GM12878 (cell line): ENCODE data around the gene FOXP1. TPM values are rescaled to one million over a fixed set of nuclear protein-coding genes. Genes with fewer than 3 reads are reported as not detected.

ENCODE experiments used
- ATAC-seq: fragments of 200-7000 bp; cut with Tn5 transposase; 3 replicates; pipeline ENCODE4 v1.9.1; 2020; ENCODE audit warnings: mild to moderate bottlenecking, moderate library complexity
- BruUV-seq: library from RNA; stranded (reverse); fragments of 400-500 nt; replicated peaks from 2 replicates; lab custom pipeline; 2021; lab: Mats Ljungman, UMichigan
- CTCF ChIA-PET: fragments of 300-600 bp; sonication (Branson Sonifier 250); formaldehyde crosslinking; extraction: SDS; loops from one replicate; lab custom pipeline; 2021; ENCODE audit warnings: inconsistent platforms; lab: Yijun Ruan, JAX
- POLR2A ChIA-PET: fragments of 350-600 bp; formaldehyde crosslinking; extraction: SDS; loops from one replicate; lab custom pipeline; 2021; ENCODE audit warnings: inconsistent platforms; lab: Charles Lee
- RAD21 ChIA-PET: fragments of 300-600 bp; sonication (Branson Sonifier 250); formaldehyde crosslinking; loops from one replicate; lab custom pipeline; 2023; ENCODE audit warnings: antibody characterized with exemption; ENCODE audit not compliant: unreplicated experiment; lab: Charles Lee
- SMC1A ChIA-PET: fragments of 300-600 bp; sonication (Branson Sonifier 250); formaldehyde crosslinking; loops from one replicate; lab custom pipeline; 2023; ENCODE audit not compliant: unreplicated experiment, uncharacterized antibody; lab: Charles Lee
- DNase-seq: peaks from one replicate; pipeline ENCODE4 v3.0.0-alpha.2; 2011; ENCODE audit warnings: low read depth, low spot score
- FAIRE-seq: peaks from 3 replicates; lab custom pipeline; 2011; peaks lifted over from hg19 to GRCh38; lab: Jason Lieb, UNC
- H2AFZ ChIP-seq: 2 replicates; pipeline ENCODE4 v1.6.0; 2011; ENCODE audit warnings: low read depth, low read length, control low read depth; ENCODE audit not compliant: control insufficient read depth
- H3K27ac ChIP-seq: 2 replicates; pipeline ENCODE4 v1.5.1; 2011; ENCODE audit warnings: control low read depth; ENCODE audit not compliant: control insufficient read depth, insufficient read depth
- H3K27me3 ChIP-seq, 2 experiments: replicated peaks in 1 of 2; 2 replicates each; pipeline versions ENCODE4 v1.6.0 to v1.6.1; 2011; ENCODE audit warnings: low read length in 1 of 2; ENCODE audit not compliant: control insufficient read depth in 2 of 2, insufficient read depth in 2 of 2
- H3K36me3 ChIP-seq, 2 experiments: 2 replicates each; pipeline ENCODE4 v1.5.1; 2011; ENCODE audit warnings: low read length in 1 of 2; ENCODE audit not compliant: control insufficient read depth in 2 of 2, insufficient read depth in 2 of 2
- H3K4me1 ChIP-seq: 2 replicates; pipeline ENCODE4 v1.6.1; 2011; ENCODE audit warnings: mild to moderate bottlenecking, low read length, moderate library complexity, mixed read lengths; ENCODE audit not compliant: control insufficient read depth, insufficient read depth
- H3K4me2 ChIP-seq: 2 replicates; pipeline ENCODE4 v1.6.0; 2011; ENCODE audit warnings: control low read depth; ENCODE audit not compliant: control insufficient read depth, insufficient read depth
- H3K4me3 ChIP-seq: fragments of 200-600 bp; sonication (generic); 2 replicates; pipeline ENCODE4 v1.5.1; 2016
- H3K79me2 ChIP-seq: 2 replicates; pipeline ENCODE4 v1.6.0; 2011; ENCODE audit warnings: low read length; ENCODE audit not compliant: control insufficient read depth, insufficient read depth
- H3K9ac ChIP-seq: 2 replicates; pipeline ENCODE4 v1.8.0; 2011; ENCODE audit warnings: low read length, control low read depth, mixed read lengths; ENCODE audit not compliant: control insufficient read depth, insufficient read depth
- H3K9me3 ChIP-seq: replicated peaks from 3 replicates; pipeline ENCODE4 v1.5.1; 2011; ENCODE audit warnings: mild to moderate bottlenecking, low read length; ENCODE audit not compliant: control insufficient read depth, insufficient read depth
- H4K20me1 ChIP-seq: 2 replicates; pipeline ENCODE4 v1.6.0; 2011; ENCODE audit not compliant: control insufficient read depth, insufficient read depth
- ATF3 ChIP-seq: IDR thresholded peaks from 2 replicates; pipeline ENCODE4 v1.6.1; 2011; ENCODE audit warnings: low read depth, mild to moderate bottlenecking, low read length, moderate library complexity, borderline replicate concordance; ENCODE audit errors: extremely low read depth
- BCL3 ChIP-seq: IDR thresholded peaks from 2 replicates; pipeline ENCODE4 v1.6.1; 2011; ENCODE audit warnings: borderline replicate concordance, low read depth, mild to moderate bottlenecking, moderate library complexity, low read length; ENCODE audit not compliant: insufficient read depth, poor library complexity, severe bottlenecking
- CREM ChIP-seq: IDR thresholded peaks from 2 replicates; pipeline ENCODE4 v1.6.1; 2014; ENCODE audit warnings: antibody characterized with exemption, low read depth
- DPF2 ChIP-seq: fragments of 450-650 bp; IDR thresholded peaks from 2 replicates; pipeline ENCODE4 v1.6.1; 2017; ENCODE audit warnings: mild to moderate bottlenecking
- E2F8 ChIP-seq: fragments of 450-650 bp; IDR thresholded peaks from 2 replicates; pipeline ENCODE4 v1.6.1; 2018; ENCODE audit warnings: mild to moderate bottlenecking, low read depth, moderate library complexity; ENCODE audit not compliant: partially characterized antibody
- ETV6 ChIP-seq, 2 experiments: fragments of 450-650 bp in 1 of 2; IDR thresholded peaks in 1 of 2; conservative IDR thresholded peaks in 1 of 2; 2 replicates each; pipeline ENCODE4 v1.6.1; 2014; ENCODE audit warnings: antibody characterized with exemption in 1 of 2, borderline replicate concordance in 1 of 2, low read depth in 1 of 2, mild to moderate bottlenecking in 1 of 2, moderate library complexity in 1 of 2
- NR2C1 ChIP-seq: fragments of 450-650 bp; IDR thresholded peaks from 2 replicates; pipeline ENCODE4 v1.6.1; 2017; ENCODE audit warnings: antibody characterized with exemption, mild to moderate bottlenecking, moderate library complexity
- PAX5 ChIP-seq: IDR thresholded peaks from 2 replicates; pipeline ENCODE4 v1.6.1; 2011; ENCODE audit warnings: low read depth, low read length, borderline replicate concordance
- PAX8 ChIP-seq: fragments of 450-650 bp; IDR thresholded peaks from 2 replicates; pipeline ENCODE4 v1.6.1; 2017; ENCODE audit warnings: mild to moderate bottlenecking, moderate library complexity
- SREBF1 ChIP-seq: IDR thresholded peaks from 2 replicates; pipeline ENCODE4 v1.6.1; 2012; ENCODE audit warnings: mild to moderate bottlenecking, low read length
- STAT1 ChIP-seq: fragments of 450-650 bp; conservative IDR thresholded peaks from 2 replicates; pipeline ENCODE4 v1.6.1; 2014; ENCODE audit warnings: antibody characterized with exemption, mild to moderate bottlenecking
- ZBTB4 ChIP-seq: fragments of 450-650 bp; formaldehyde crosslinking; IDR thresholded peaks from 2 replicates; pipeline ENCODE4 v1.4.0; 2022; ENCODE audit warnings: mild to moderate bottlenecking, moderate library complexity
- ZSCAN29 ChIP-seq: fragments of 450-650 bp; IDR thresholded peaks from 2 replicates; pipeline ENCODE4 v1.6.1; 2017; ENCODE audit warnings: mild to moderate bottlenecking, moderate library complexity
- WGBS: methylation state at CpG from one replicate; pipeline ENCODE4 v1.1.6; 2016; ENCODE audit warnings: low lambda C conversion rate; ENCODE audit not compliant: insufficient replicate concordance, insufficient coverage; ENCODE audit errors: missing lambda C conversion rate; 5-methylcytosine and 5-hydroxymethylcytosine counted together
- in situ Hi-C: fragments of 300-500 bp; cut with MboI; formaldehyde crosslinking; loops from 9 replicates; pipeline ENCODE4 v1.14.3; 2018; ENCODE audit warnings: mixed read lengths
- intact Hi-C: fragments of 100-400 bp; cut with micrococcal nuclease; formaldehyde crosslinking; loops from one replicate; pipeline ENCODE4 v1.14.2; 2022; ENCODE audit not compliant: unreplicated experiment
- polyA plus RNA-seq, 11 experiments: library from polyadenylated mRNA; depleted of rRNA in 4 of 11; unstranded in 6 of 11; stranded (reverse) in 5 of 11; fragments of >200 nt; fragmentation: Nextera tagmentation in 4 of 11; fragmentation: Illumina TruSeq in 1 of 11; extraction: Ambion mirVana in 4 of 11; extraction: Trizol in 1 of 11; gene quantifications; 1 replicate in 1 of 11; 2 replicates in 10 of 11; pipeline versions ENCODE4 v1.2.1 to v1.2.3, GENCODE V29; 2011 to 2016; ENCODE audit warnings: inconsistent platforms in 2 of 11, missing spikeins in 2 of 11, low read depth in 1 of 11
- total RNA-seq, 4 experiments: library from RNA; depleted of rRNA in 3 of 4; stranded (reverse); fragments of >200 nt in 3 of 4; fragmentation: Illumina TruSeq in 1 of 4; extraction: Trizol in 1 of 4; gene quantifications; 2 replicates each; pipeline versions ENCODE4 v1.2.1 to v1.2.3, GENCODE V29; 2013 to 2021

FOXP1 gene
- total and polyA plus RNA-seq, 10 of the 15 experiments (the other 5 are each of a cell fraction or from before 2014, with no cell fraction given): 0.05 to 1.6 (median 0.20) TPM; not detected in 1

GRCh38 chr3:70930066-70930465, 653.5 kb downstream of the FOXP1 start (continued):
- TF ChIP-seq E2F8 (no peak), ETV6 (conservative IDR thresholded peaks at IDR 0.05 in 1 of 2, IDR thresholded peaks at IDR 0.05 in 1 of 2; ENCODE audit: borderline replicate concordance in 1 of 2, low read depth in 1 of 2) (no peak), STAT1 (no peak), ATF3 (no peak), ZSCAN29 (no peak), PAX5 (no peak)

GRCh38 chr3:70927239-70927638, 656.3 kb downstream of the FOXP1 start:
- CTCF ChIA-PET: no interaction called here
- Histone ChIP-seq H3K4me1 (no peaks in the 10 kb centered on the region), H3K79me2 (no peaks in the 10 kb centered on the region), H2AFZ (no peak overlapping the region), H3K4me2 (no peak overlapping the region), H3K27me3 (no peaks in the 10 kb centered on the region), H3K9me3 (no peaks in the 10 kb centered on the region), H3K27ac (no peak overlapping the region), H4K20me1 (no peaks in the 10 kb centered on the region), H3K4me3 (no peak overlapping the region), H3K9ac (no peak overlapping the region), H3K36me3 (no peaks in the 10 kb centered on the region)
- in situ Hi-C loops: no loop called here
- FAIRE-seq (no peak), DNase-seq (no peak), ATAC-seq (no peak)
- intact Hi-C loops: no loop called here
- WGBS: 71% methylated on average over 4 of the region's 4 CpGs
- SMC1A ChIA-PET: no interaction called here
- POLR2A ChIA-PET: no interaction called here
- RAD21 ChIA-PET: no interaction called here
- no TSS peak for BruUV-seq
- no peak for TF ChIP-seq STAT1
- no peak for TF ChIP-seq CREM
- no peak for TF ChIP-seq PAX8
- TF ChIP-seq ZBTB4: no peak
- TF ChIP-seq BCL3: no peak
- no peak for TF ChIP-seq NR2C1
- TF ChIP-seq DPF2: no peak
- no peak for TF ChIP-seq SREBF1
